NT2/D1 (cell line): ENCODE results near the gene MNS1.

Experiments used
- DNase-seq: peaks from one replicate; pipeline ENCODE4 v3.0.0-alpha.2; 2011; ENCODE audit warnings: low read depth, low spot score
- H3K27me3 ChIP-seq: 2 replicates; pipeline ENCODE4 v1.6.0; 2011; ENCODE audit warnings: mild to moderate bottlenecking; ENCODE audit not compliant: insufficient read length, insufficient read depth
- H3K36me3 ChIP-seq: 2 replicates; pipeline ENCODE4 v1.6.1; 2011; ENCODE audit warnings: mild to moderate bottlenecking, low read length, mixed read lengths; ENCODE audit not compliant: insufficient read depth, insufficient read length
- H3K4me1 ChIP-seq: 2 replicates; pipeline ENCODE4 v1.5.1; 2011; ENCODE audit not compliant: insufficient read depth, insufficient read length
- H3K4me3 ChIP-seq: 2 replicates; pipeline ENCODE4 v1.5.1; 2011; ENCODE audit warnings: low read depth; ENCODE audit not compliant: insufficient read length
- H3K9ac ChIP-seq: 2 replicates; pipeline ENCODE4 v1.6.0; 2011; ENCODE audit warnings: low read depth; ENCODE audit not compliant: insufficient read length
- H3K9me3 ChIP-seq: 2 replicates; pipeline ENCODE4 v1.5.1; 2011; ENCODE audit warnings: mild to moderate bottlenecking, low read length; ENCODE audit not compliant: insufficient read depth
- SUZ12 ChIP-seq: IDR thresholded peaks from 2 replicates; pipeline ENCODE4 v1.6.1; 2011; ENCODE audit not compliant: insufficient read length, insufficient read depth; ENCODE audit errors: extremely low read depth
- YY1 ChIP-seq: IDR thresholded peaks from 2 replicates; pipeline ENCODE4 v1.6.1; 2011; ENCODE audit not compliant: insufficient read length, insufficient read depth
- ZNF274 ChIP-seq: IDR thresholded peaks from 2 replicates; pipeline ENCODE4 v1.6.1; 2011; ENCODE audit warnings: mild to moderate bottlenecking, low read depth, low read length

MNS1 gene

GRCh38 chr15:56383010-56383409 is 81.9 kb downstream of the MNS1 start:
- Histone ChIP-seq H3K4me3 (no peak overlapping the region), H3K9me3 (no peaks in the 10 kb centered on the region), H3K4me1 (no peaks in the 10 kb centered on the region), H3K36me3 (no peaks in the 10 kb centered on the region), H3K9ac (no peak overlapping the region), H3K27me3 (no peaks in the 10 kb centered on the region)
- no peak for TF ChIP-seq YY1
- no peak for TF ChIP-seq SUZ12
- no peak for TF ChIP-seq ZNF274
- no peak for DNase-seq
